Ishikawa (cell line): ENCODE data around the gene TMED8.

ENCODE experiments used
- CEBPB ChIP-seq: IDR thresholded peaks from 2 replicates; pipeline ENCODE4 v1.6.1; 2012
- CREB1 ChIP-seq: IDR thresholded peaks from 2 replicates; pipeline ENCODE4 v1.6.1; 2012; ENCODE audit warnings: low read depth
- EGR1 ChIP-seq: IDR thresholded peaks from 2 replicates; pipeline ENCODE4 v1.6.1; 2012
- EP300 ChIP-seq: IDR thresholded peaks from 2 replicates; pipeline ENCODE4 v1.6.1; 2012; ENCODE audit warnings: borderline replicate concordance
- FOXM1 ChIP-seq: IDR thresholded peaks from 2 replicates; pipeline ENCODE4 v1.6.1; 2012; ENCODE audit warnings: low read depth, borderline replicate concordance
- NFIC ChIP-seq: IDR thresholded peaks from 2 replicates; pipeline ENCODE4 v1.6.1; 2012
- RAD21 ChIP-seq: IDR thresholded peaks from 2 replicates; pipeline ENCODE4 v1.6.1; 2012; ENCODE audit warnings: low read depth
- TAF1 ChIP-seq: IDR thresholded peaks from 2 replicates; pipeline ENCODE4 v1.6.1; 2012; ENCODE audit warnings: low read depth, mild to moderate bottlenecking
- TCF12 ChIP-seq: IDR thresholded peaks from 2 replicates; pipeline ENCODE4 v1.6.1; 2012; ENCODE audit warnings: low read depth
- TEAD4 ChIP-seq: IDR thresholded peaks from 2 replicates; pipeline ENCODE4 v1.6.1; 2012
- YY1 ChIP-seq: IDR thresholded peaks from 2 replicates; pipeline ENCODE4 v1.6.1; 2012; ENCODE audit warnings: low read depth
- ZBTB7A ChIP-seq: IDR thresholded peaks from 2 replicates; pipeline ENCODE4 v1.6.1; 2012; ENCODE audit warnings: low read depth
- TF ChIP-seq, protein P1 (sequence below): IDR thresholded peaks from 2 replicates; pipeline ENCODE4 v1.6.1; 2012; ENCODE audit warnings: low read depth, mild to moderate bottlenecking
- TF ChIP-seq, protein P2 (sequence below): IDR thresholded peaks from 2 replicates; pipeline ENCODE4 v1.6.1; 2012
- TF ChIP-seq, protein P3 (sequence below): IDR thresholded peaks from 2 replicates; pipeline ENCODE4 v1.6.1; 2012

The TMED8 gene

DNA sequence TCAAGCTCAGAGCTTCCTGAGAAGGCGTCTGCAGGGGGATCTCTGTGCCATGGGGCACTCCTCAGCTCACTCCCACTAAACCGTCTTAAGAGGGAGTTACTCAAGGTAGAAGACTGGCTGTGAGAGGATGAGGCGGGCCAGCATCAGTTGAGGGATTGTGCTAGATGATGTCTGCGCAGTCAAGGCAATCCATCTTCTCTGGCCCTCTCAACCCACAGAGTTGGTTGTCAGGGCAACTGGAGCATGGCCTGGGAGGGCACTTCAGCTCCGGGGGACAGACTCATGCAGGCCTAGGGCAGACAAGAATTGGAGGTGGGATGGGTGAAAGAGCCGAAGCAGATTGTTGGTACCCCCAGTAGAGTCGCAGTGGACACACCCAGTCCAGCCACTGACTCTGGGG lies 47.0 kb downstream of the TMED8 start:
- TF ChIP-seq CREB1: no peak
- no peak for TF ChIP-seq EP300
- TF ChIP-seq, protein P1, sequence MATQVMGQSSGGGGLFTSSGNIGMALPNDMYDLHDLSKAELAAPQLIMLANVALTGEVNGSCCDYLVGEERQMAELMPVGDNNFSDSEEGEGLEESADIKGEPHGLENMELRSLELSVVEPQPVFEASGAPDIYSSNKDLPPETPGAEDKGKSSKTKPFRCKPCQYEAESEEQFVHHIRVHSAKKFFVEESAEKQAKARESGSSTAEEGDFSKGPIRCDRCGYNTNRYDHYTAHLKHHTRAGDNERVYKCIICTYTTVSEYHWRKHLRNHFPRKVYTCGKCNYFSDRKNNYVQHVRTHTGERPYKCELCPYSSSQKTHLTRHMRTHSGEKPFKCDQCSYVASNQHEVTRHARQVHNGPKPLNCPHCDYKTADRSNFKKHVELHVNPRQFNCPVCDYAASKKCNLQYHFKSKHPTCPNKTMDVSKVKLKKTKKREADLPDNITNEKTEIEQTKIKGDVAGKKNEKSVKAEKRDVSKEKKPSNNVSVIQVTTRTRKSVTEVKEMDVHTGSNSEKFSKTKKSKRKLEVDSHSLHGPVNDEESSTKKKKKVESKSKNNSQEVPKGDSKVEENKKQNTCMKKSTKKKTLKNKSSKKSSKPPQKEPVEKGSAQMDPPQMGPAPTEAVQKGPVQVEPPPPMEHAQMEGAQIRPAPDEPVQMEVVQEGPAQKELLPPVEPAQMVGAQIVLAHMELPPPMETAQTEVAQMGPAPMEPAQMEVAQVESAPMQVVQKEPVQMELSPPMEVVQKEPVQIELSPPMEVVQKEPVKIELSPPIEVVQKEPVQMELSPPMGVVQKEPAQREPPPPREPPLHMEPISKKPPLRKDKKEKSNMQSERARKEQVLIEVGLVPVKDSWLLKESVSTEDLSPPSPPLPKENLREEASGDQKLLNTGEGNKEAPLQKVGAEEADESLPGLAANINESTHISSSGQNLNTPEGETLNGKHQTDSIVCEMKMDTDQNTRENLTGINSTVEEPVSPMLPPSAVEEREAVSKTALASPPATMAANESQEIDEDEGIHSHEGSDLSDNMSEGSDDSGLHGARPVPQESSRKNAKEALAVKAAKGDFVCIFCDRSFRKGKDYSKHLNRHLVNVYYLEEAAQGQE: no peak
- TF ChIP-seq TEAD4: no peak
- TF ChIP-seq CEBPB: no peak
- TF ChIP-seq YY1: no peak
- TF ChIP-seq TCF12: no peak
- TF ChIP-seq FOXM1: no peak

DNA sequence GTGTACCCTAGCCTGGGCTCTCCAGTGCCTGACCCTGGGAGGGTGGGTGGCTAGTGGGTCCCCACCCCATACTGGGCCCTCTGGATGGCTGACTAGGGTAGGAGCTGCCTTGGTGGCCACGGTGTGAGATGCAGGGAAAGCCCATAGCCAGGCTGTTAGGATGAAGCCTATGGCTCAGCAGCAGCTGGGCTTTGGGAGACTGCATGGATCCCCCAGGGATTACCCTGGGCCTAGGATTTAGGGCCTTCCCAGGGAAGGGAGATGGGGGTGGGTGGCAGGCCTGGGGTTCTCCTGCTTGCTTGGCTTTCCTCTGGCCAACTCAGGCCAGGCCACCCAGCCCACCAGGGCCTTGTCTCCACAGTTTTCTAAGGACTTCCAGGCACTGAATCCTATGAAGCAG lies 49.8 kb downstream of the TMED8 start:
- TF ChIP-seq, protein P2, sequence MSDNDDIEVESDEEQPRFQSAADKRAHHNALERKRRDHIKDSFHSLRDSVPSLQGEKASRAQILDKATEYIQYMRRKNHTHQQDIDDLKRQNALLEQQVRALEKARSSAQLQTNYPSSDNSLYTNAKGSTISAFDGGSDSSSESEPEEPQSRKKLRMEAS: no peak
- no peak for TF ChIP-seq ZBTB7A
- no peak for TF ChIP-seq TEAD4
- TF ChIP-seq EP300: no peak

DNA sequence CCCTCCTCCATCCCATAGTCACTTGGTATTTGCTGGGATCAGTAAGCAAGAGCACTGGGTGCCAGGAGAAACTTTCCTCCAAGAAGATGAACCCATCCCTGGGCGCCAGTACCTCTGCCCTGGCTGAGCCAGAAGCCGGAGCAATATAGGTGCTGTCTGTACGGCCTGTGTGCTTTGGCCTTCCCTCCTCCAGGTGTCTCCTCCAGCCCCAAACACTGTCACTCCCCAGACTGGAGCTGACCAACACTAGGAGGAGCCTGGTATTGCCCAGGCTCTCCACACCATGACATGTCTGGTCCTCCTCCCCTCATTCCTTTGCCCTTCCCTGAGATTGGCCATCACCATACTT lies 51.2 kb downstream of the TMED8 start:
- TF ChIP-seq, protein P2: no peak
- no peak for TF ChIP-seq EGR1
- TF ChIP-seq, protein P3, sequence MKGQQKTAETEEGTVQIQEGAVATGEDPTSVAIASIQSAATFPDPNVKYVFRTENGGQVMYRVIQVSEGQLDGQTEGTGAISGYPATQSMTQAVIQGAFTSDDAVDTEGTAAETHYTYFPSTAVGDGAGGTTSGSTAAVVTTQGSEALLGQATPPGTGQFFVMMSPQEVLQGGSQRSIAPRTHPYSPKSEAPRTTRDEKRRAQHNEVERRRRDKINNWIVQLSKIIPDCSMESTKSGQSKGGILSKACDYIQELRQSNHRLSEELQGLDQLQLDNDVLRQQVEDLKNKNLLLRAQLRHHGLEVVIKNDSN: no peak
- TF ChIP-seq CREB1: no peak
- no peak for TF ChIP-seq FOXM1
- TF ChIP-seq RAD21: no peak
- no peak for TF ChIP-seq YY1
- no peak for TF ChIP-seq EP300
- no peak for TF ChIP-seq TEAD4
- TF ChIP-seq, protein P1: no peak
- TF ChIP-seq TCF12: no peak
- no peak for TF ChIP-seq TAF1
- no peak for TF ChIP-seq CEBPB
- no peak for TF ChIP-seq NFIC
- no peak for TF ChIP-seq ZBTB7A

DNA sequence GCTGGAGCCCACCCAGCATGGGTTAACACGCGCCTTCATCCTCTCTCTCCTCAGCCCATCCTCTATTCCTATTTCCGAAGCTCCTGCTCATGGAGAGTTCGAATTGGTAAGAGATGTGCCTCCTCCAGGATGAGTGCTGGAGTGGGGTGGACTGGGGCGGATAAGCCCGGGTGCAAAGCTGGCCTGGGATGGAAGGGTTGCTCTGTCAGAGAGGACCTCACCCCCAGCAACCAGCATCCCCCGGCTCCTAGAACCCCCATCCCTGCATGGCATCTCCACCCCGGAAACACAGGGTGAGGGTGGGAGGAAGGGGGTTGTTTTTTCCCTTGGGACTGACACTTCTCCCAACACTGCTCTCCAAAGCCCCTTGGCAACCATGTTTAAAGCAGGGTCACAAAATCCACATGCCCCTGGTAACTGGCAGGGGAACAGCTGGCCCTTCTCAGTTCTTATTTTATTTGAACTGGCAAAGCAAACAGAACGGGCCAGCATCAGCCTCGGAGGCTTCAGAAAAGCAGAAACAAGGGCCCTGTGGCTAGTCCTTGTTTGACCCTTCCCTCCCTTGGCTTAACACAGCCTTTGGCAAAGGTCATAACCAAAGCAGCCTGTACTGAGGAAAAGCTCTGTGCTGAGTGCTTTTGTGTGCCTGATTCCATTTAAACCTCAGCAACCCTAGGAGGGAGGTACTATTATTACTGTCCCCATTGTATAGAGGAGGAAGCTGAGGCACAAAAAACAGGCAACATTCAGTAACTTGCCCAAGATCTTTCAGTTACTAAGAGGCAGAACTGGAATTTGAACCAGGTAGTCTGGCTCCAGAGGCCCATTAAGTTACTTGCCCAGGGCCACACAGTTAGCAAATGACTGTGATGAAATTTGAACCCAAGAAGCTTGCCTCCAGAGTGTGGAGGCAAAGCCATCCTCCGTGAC lies 51.8 kb downstream of the TMED8 start:
- TF ChIP-seq, protein P1: no peak
- TF ChIP-seq EGR1: no peak
- TF ChIP-seq, protein P2: no peak
- TF ChIP-seq YY1: no peak
- no peak for TF ChIP-seq RAD21

DNA sequence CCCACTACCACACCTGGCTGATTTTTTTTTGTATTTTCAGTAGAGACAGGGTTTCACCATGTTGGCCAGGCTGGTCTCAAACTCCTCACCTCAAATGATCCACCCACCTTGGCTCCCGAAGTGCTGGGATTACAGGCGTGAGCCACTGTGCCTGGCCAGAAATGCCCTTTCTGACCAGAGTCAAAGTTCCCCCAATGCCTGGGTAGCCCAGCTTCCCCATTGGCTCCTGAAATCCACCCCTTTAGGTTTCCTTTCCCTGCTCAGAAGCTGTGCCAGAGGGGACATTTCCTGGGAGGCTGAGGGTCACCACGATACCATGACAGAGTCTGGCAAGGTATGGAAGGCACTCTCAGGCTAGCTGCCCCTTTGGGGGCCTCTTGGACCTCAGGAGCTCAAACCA lies 52.6 kb downstream of the TMED8 start:
- no peak for TF ChIP-seq EP300
